OCI-LY1 (cell line): ENCODE results near the gene GLA.

Experiments
- EZH2 ChIP-seq: fragments of 200-600 bp; sonication (generic), shearing (Covaris generic); IDR thresholded peaks from 2 replicates; pipeline ENCODE4 v1.8.0; 2017; ENCODE audit warnings: borderline replicate concordance, mixed run types, mild to moderate bottlenecking, antibody characterized with exemption, low read length, moderate library complexity, mixed read lengths
- TF ChIP-seq, protein P1 (sequence below): fragments of 200-600 bp; sonication (generic), shearing (Covaris generic); IDR thresholded peaks from 2 replicates; pipeline ENCODE4 v1.5.1; 2017; ENCODE audit warnings: mild to moderate bottlenecking, antibody characterized with exemption, low read length, moderate library complexity, mixed read lengths

DNA sequence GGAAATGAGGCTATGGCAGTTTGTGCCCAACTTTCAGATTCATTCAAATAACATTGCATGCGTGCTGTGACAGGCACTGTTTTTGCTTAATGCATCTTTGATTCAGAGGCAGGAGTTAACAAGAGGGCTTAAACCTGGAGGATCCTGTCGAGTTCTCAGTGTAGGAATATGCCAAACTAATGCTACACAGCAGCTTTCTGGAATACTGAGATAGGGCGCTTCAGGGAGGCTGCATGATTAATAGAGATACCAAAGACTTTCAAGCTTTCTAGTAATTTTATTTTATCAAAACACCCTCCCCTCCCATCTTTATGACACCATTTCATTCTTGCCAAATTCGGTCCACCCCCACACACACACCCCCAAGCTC is 58.5 kb downstream of the GLA start:
- TF ChIP-seq, protein P1, sequence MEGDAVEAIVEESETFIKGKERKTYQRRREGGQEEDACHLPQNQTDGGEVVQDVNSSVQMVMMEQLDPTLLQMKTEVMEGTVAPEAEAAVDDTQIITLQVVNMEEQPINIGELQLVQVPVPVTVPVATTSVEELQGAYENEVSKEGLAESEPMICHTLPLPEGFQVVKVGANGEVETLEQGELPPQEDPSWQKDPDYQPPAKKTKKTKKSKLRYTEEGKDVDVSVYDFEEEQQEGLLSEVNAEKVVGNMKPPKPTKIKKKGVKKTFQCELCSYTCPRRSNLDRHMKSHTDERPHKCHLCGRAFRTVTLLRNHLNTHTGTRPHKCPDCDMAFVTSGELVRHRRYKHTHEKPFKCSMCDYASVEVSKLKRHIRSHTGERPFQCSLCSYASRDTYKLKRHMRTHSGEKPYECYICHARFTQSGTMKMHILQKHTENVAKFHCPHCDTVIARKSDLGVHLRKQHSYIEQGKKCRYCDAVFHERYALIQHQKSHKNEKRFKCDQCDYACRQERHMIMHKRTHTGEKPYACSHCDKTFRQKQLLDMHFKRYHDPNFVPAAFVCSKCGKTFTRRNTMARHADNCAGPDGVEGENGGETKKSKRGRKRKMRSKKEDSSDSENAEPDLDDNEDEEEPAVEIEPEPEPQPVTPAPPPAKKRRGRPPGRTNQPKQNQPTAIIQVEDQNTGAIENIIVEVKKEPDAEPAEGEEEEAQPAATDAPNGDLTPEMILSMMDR: no peak
- TF ChIP-seq EZH2: no peak
